DMS79 treated with DMSO at 0.1 percent for 48 hours (cell line): Measurements from ENCODE around the gene GAP43.
"Not testable (repeated sequence)": the region's sequence is repeated elsewhere in the genome, so short reads cannot be mapped to it uniquely, and the experiment has no call there.

Experiments used
- DNase-seq: peaks from one replicate; lab custom pipeline; 2025; lab: John Stamatoyannopoulos, UW

GAP43 gene

GRCh38 chr3:115698851-115699591, 75.7 kb downstream of the GAP43 start:
- DNase-seq = peak; percentile 13

GRCh38 chr3:115699706-115700105, 76.4 kb downstream of the GAP43 start:
- no peak for DNase-seq

- DNase-seq = no peak
These were observed 79.3 kb downstream of the GAP43 start for GRCh38 chr3:115702598-115702997.

DNA sequence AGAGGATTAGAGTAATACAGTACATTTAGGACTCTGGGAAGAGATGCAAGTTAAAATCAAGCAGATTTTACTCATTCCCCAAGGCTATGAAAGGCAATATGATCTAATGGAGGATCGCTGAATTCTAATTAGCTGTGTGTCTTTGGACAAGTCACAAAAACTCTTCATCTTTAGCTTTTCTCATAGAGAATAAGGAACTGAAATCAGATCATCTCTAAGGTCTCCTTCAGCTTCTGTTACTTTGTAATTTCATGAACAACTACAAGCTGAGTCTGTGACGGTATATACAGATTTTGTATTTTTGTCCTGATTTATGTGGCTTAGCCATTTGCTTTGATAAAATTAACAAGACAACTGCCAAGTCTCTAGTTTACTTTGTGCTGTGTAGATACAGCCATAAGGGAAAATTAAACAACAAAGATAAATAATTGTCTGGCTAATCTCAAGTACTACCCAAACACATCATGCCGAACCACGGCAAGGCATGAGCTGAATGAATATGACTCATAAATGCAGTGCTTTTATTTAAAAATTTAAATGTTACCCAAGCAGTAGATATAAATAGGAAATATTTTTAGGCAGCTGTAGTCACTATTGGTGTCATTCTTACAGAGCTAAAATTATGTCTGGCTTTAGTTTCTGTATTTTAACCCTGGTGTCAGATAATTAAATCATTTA, 81.5 kb downstream of the GAP43 start:
- no peak for DNase-seq

DNA sequence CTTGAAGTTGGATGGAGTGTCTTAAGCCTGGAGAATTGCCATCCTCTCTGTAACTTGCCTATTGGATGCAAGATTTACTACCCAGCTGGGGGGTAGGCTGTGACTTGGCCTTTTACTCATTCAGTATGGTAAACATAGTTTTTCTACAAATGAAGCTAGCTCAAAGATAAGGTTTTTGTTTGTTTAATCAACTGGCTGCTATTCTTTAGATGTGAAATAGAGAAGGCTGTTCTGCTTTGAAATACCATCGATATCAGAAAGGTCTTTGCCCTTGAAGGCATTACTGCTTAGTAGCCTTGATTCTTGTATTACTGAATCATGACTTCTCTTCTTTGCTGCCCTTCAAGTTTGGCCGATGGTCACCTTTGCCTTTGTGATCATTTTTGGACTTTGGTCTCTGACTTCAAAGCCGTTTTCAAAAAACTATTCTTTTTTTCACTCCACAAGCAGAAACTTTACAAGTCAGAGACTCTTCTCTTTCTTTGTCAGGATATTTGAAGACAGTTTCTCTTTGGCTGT, 83.1 kb downstream of the GAP43 start:
- no peak for DNase-seq

GRCh38 chr3:115708540-115708939, 85.2 kb downstream of the GAP43 start:
- DNase-seq = no peak

DNA sequence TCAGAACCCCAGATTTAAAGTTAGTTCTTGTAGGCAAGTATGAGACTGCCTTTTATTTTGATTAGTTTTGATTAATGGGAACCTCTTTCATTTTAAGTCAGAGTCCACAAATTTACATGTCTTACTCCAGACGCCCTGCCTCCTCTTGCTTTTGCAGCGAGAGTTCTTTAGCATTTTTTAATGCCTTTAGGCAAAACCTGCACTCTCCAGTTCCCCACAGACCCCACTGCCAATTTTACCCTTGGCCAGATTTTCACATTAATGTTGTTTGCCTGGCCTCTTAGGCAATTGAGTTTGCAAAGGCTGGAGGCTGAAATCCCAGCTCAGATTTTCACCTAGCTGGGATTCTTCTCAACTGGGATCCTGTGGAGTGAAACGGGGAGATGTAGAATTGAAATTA, 85.8 kb downstream of the GAP43 start:
- DNase-seq = peak; percentile 4

- no peak for DNase-seq
These were observed 86.6 kb downstream of the GAP43 start for GRCh38 chr3:115709931-115710330.

- DNase-seq = no peak
These were observed 87.5 kb downstream of the GAP43 start for GRCh38 chr3:115710799-115711198.

DNA sequence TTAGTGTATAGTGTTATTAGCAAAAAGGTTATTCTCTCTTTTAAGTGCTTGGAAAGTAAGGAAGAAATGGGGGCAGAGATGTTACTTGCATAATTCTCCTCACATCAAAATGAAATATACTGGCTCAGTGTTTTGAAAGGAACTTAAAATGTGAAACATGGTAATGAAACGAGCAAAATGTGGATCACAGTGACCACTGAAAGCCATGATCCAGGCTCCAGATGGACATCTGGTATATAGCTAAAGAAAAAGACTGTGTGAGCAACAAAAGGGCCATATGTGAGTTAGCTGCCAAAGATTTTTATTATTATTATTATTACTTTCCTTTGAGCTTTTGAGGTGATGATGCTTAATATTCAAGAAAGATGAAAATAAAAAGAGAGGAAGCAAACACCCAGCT, 89.6 kb downstream of the GAP43 start:
- no peak for DNase-seq

DNA sequence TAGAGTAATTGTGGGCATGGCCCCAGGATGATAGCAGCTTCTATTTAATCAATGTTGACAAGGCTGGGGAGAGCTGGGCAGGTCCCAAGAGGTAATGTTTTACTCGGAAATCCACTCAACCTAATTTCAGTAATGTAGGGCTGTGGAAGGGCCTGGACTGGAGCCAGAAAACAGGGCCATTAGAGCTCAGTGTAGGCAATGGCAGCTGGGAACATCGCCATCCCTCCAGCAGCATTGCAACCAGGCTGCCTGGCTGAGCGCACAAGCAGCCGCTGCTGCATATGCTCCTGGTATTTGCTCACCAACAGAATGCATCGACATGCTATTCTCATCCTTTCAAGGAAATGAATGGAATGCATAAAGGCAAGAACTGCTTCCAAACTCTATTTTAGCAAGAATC, 90.0 kb downstream of the GAP43 start:
- DNase-seq = peak; percentile 84

DNA sequence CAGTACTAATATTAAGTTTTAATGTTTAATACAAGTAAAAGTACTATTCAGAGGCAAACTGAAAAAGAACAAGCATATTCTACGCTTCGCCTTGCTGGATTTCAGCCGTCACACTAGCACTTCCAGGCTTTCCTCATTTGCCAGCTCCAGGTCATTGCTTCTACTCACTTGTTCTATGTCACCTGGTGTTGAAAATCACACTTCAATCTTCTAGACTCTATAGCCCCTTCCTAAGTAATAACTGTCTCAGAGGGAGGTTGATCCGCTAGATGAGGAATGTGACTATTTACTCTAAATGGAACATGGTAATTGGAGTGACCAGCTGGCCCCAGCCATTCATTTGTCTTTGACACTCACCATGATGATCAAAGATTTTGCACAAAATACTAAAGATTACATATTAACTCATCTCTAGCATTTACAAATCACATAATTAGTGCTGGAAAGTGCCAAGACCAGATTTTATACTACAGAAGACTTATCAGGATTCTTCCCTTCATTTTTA, 92.0 kb downstream of the GAP43 start:
- no peak for DNase-seq

DNA sequence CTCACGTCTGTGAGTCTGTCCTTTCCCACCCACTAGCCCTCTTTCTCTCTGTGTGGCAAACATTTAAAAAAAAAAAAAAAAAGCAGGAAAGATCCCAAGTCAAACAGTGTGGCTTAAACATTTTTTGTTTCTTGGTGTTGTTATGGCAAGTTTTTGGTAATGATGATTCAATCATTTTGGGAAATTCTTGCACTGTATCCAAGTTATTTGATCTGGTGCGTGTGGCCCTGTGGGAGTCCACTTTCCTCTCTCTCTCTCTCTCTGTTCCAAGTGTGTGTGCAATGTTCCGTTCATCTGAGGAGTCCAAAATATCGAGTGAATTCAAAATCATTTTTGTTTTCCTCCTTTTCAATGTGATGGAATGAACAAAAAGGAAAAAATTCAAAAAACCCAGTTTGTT, 97.7 kb downstream of the GAP43 start:
- DNase-seq = no peak

GRCh38 chr3:115725800-115726199, 102.5 kb downstream of the GAP43 start:
- DNase-seq = no peak

DNA sequence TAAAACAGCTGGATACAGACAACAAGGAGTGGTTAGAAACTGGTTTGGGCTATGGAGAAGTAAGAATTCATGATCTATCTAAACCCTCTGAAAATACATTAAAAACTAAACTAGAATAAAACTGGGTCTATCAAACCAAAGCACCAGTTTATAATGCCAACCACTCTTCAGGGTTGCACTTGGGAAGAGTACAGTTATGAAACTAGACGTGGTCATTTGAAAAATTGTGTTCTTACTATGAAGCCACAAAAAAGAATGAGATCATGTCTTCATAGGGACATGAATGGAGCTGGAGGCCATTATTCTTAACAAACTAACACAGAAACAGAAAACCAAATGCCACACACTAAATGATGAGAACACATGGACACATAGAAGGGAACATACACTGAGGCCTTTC, 103.8 kb downstream of the GAP43 start:
- DNase-seq = no peak

- DNase-seq = no peak
These were observed 104.7 kb downstream of the GAP43 start for GRCh38 chr3:115728013-115728412.

- not testable (repeated sequence) for DNase-seq
These were observed 113.0 kb downstream of the GAP43 start for GRCh38 chr3:115736341-115736740.

GRCh38 chr3:115741650-115742049, 118.3 kb downstream of the GAP43 start:
- no peak for DNase-seq

GRCh38 chr3:115744516-115744915, 121.2 kb downstream of the GAP43 start:
- not testable (repeated sequence) for DNase-seq

DNA sequence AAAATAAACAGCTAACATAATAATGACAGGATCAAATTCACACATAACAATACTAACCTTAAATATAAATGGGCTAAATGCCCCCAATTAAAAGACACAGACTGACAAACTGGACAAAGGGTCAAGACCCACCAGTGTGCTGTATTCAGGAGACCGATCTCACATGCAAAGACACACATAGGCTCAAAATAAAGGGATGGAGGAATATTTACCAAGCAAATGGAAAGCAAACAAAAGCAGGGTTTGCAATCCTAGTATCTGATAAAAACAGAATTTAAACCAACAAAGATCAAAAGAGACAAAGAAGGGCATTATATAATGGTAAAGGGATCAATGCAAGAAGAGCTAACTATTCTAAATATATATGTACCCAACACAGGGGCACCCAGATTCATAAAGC, 129.7 kb downstream of the GAP43 start:
- DNase-seq = not testable (repeated sequence)

DNA sequence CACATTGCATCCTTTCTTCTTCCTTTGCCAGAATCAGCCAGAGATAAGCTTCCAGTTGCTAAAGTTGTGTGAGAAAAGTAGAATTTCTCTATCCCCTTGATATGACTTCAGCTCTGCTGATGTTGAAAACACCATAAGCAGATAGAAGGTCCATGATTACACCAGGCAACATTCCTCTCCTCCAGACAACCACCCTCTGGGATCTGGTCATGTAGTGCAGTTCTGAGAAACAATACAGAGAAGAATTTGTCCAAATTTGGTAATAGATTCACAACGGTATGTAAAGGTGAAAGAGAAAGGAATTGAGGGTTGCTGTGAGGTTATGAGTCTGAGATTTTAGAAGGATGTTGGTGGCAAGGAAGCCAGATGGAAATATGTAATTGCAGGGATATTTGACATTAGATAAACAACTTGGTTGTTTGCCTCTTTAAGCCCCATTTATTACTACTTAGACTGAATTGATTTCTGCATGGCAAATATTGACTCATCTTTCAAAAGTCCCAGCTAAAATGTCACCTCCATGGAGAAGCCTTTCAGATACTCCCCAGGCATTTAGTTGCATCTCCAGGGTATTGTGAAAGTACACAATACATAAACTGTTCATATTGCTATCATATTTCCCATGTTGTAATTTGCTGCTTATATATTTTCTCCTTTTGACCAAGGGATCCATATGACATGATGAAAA, 134.9 kb downstream of the GAP43 start:
- peak; percentile 14 for DNase-seq

- DNase-seq = peak; percentile 16
These were observed 137.4 kb downstream of the GAP43 start for GRCh38 chr3:115760716-115761115.

GRCh38 chr3:115761927-115762305, 138.6 kb downstream of the GAP43 start:
- no peak for DNase-seq
